Chondrocyte (in vitro differentiated cells): ENCODE data around the gene AFAP1L1. TPM values are rescaled to one million over a fixed set of nuclear protein-coding genes. Genes with fewer than 3 reads are reported as not detected.

Source experiments
- DNase-seq: peaks from one replicate; pipeline ENCODE4 v3.0.0; 2021; ENCODE audit warnings: mixed read lengths, low spot score
- H3K27ac Mint-ChIP-seq: one replicate; pipeline ENCODE4 v1.8.0; 2021; ENCODE audit warnings: mild to moderate bottlenecking, moderate library complexity, mixed read lengths; ENCODE audit not compliant: unreplicated experiment
- H3K27me3 Mint-ChIP-seq: 2 replicates; pipeline ENCODE4 v1.8.0; 2021; ENCODE audit warnings: low read depth, mixed read lengths
- H3K36me3 Mint-ChIP-seq: 2 replicates; pipeline ENCODE4 v1.8.0; 2021; ENCODE audit warnings: low read depth, mixed read lengths
- H3K4me1 Mint-ChIP-seq: 2 replicates; pipeline ENCODE4 v1.8.0; 2021; ENCODE audit warnings: low read depth, mild to moderate bottlenecking, mixed read lengths
- H3K4me3 Mint-ChIP-seq: one replicate; pipeline ENCODE4 v1.8.0; 2021; ENCODE audit warnings: mild to moderate bottlenecking, moderate library complexity, mixed read lengths; ENCODE audit not compliant: unreplicated experiment
- H3K9me3 Mint-ChIP-seq: 2 replicates; pipeline ENCODE4 v1.8.0; 2021; ENCODE audit warnings: low read depth, mixed read lengths
- CTCF ChIP-seq: fragments of 200-600 bp; sonication (generic); IDR thresholded peaks from 2 replicates; pipeline ENCODE4 v1.5.0; 2021; ENCODE audit warnings: antibody characterized with exemption, mild to moderate bottlenecking, moderate library complexity
- total RNA-seq: library from RNA; stranded (reverse); gene quantifications from 3 replicates; pipeline ENCODE4 v1.2.1, GENCODE V29; 2021

AFAP1L1 gene
- total RNA-seq, 1 donor from 2014 or later: 8.3 TPM

- Mint-ChIP-seq H3K27ac (peak overlapping the region; percentile 41), H3K4me3 (no peak overlapping the region), H3K27me3 (no peaks in the 10 kb centered on the region), H3K9me3 (no peaks in the 10 kb centered on the region), H3K36me3 (peaks cover 1% of the 10 kb centered on the region), H3K4me1 (peaks cover 36% of the 10 kb centered on the region)
- TF ChIP-seq CTCF: no peak
- DNase-seq: no peak
Measured at GRCh38 chr5:149322518-149322917, 50.9 kb downstream of the AFAP1L1 start.

GRCh38 chr5:149323210-149323609 is 51.6 kb downstream of the AFAP1L1 start:
- Mint-ChIP-seq H3K9me3 (no peaks in the 10 kb centered on the region), H3K4me1 (peaks cover 36% of the 10 kb centered on the region), H3K36me3 (peaks cover 1% of the 10 kb centered on the region), H3K4me3 (no peak overlapping the region), H3K27ac (peak overlapping the region; percentile 49), H3K27me3 (no peaks in the 10 kb centered on the region)
- no peak for DNase-seq
- TF ChIP-seq CTCF: no peak

- H3K9me3 Mint-ChIP-seq: no peaks in the 10 kb centered on the region
Measured at GRCh38 chr5:149323621-149324205, 52.1 kb downstream of the AFAP1L1 start.

GRCh38 chr5:149324641-149325040 is 53.0 kb downstream of the AFAP1L1 start:
- DNase-seq: no peak
- Mint-ChIP-seq H3K27me3 (no peaks in the 10 kb centered on the region), H3K4me1 (peaks cover 36% of the 10 kb centered on the region), H3K27ac (no peak overlapping the region), H3K4me3 (no peak overlapping the region), H3K36me3 (peaks cover 1% of the 10 kb centered on the region), H3K9me3 (no peaks in the 10 kb centered on the region)
- no peak for TF ChIP-seq CTCF

More at GRCh38 chr5:149323621-149324205, 52.1 kb downstream of the AFAP1L1 start:
- TF ChIP-seq CTCF: no peak
- H3K4me3 Mint-ChIP-seq: no peak overlapping the region
- H3K36me3 Mint-ChIP-seq: peaks cover 1% of the 10 kb centered on the region
- DNase-seq: no peak
- H3K27ac Mint-ChIP-seq: peak overlapping the region; percentile 49
- H3K27me3 Mint-ChIP-seq: no peaks in the 10 kb centered on the region
- H3K4me1 Mint-ChIP-seq: peaks cover 36% of the 10 kb centered on the region

GRCh38 chr5:149325166-149325735 is 53.6 kb downstream of the AFAP1L1 start:
- Mint-ChIP-seq H3K27me3 (no peaks in the 10 kb centered on the region), H3K9me3 (no peaks in the 10 kb centered on the region), H3K4me3 (no peak overlapping the region), H3K4me1 (peaks cover 33% of the 10 kb centered on the region), H3K36me3 (peaks cover 1% of the 10 kb centered on the region), H3K27ac (peak overlapping the region; percentile 61)
- no peak for TF ChIP-seq CTCF
- DNase-seq: no peak
